ENCODE results near the gene TANGO2.

The TANGO2 gene, protein sequence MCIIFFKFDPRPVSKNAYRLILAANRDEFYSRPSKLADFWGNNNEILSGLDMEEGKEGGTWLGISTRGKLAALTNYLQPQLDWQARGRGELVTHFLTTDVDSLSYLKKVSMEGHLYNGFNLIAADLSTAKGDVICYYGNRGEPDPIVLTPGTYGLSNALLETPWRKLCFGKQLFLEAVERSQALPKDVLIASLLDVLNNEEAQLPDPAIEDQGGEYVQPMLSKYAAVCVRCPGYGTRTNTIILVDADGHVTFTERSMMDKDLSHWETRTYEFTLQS

DNA sequence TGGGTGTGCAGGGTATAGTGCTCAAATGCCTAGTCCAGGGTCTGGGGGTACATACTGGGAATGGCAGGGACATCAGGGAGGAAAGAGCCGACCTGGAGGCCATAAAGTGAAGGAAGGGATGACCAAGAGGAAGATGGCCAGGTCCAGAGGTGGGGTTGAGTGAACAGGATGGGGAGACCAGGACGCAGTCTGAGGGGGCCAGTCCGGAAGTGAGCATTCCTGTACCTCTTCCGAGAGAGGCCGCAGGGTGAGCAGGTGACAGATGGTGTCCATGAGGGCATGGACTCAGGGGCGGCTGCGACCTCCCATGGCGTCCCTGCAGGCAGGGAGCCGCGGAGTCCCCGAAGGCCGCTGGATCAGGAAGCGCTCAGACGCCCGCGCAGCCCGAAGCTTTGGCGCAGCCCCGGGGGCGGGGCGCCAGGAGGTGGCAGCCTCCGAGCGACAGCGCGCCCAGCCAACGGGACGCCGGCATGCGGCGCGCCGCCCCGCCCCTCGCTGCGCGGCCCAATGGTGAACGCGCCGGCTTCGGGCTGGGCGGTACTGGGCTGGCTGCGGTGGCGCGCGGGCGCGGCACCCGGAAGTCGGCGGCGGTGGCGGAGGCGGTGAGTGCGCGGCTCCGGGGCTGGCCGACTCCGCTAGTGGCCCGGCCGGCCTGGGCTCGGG lies at the start of gene TANGO2:
TANGO2 (plus strand) TSS at position 578 of the 663 bp plus-strand sequence. CDS start 15,689 bp downstream, outside the sequence.
- POLR2A ChIA-PET, result interaction anchor here (1.0 to 1.5 kb wide), 6 partner anchors 34 to 63 kb away, joined by 3 to 5 read pairs (median 4); no protein-coding TSS in a partner anchor
- TF ChIP-seq LEF1 (IDR thresholded peaks at IDR 0.05; ENCODE audit: borderline replicate concordance) (peak; percentile 62; the same call in 1 of the 2 replicates), ZNF384 (IDR thresholded peaks at IDR 0.05) (no peak)
- TF ChIP-seq, protein P1, sequence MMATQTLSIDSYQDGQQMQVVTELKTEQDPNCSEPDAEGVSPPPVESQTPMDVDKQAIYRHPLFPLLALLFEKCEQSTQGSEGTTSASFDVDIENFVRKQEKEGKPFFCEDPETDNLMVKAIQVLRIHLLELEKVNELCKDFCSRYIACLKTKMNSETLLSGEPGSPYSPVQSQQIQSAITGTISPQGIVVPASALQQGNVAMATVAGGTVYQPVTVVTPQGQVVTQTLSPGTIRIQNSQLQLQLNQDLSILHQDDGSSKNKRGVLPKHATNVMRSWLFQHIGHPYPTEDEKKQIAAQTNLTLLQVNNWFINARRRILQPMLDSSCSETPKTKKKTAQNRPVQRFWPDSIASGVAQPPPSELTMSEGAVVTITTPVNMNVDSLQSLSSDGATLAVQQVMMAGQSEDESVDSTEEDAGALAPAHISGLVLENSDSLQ (IDR thresholded peaks at IDR 0.05), result peak; percentile 97
- DNase-seq (ENCODE audit: extremely low spot score), result peak; percentile 100
- CTCF ChIA-PET, result no interaction called here

GRCh38 chr22:19971276-19972124 lies 49.4 kb upstream of the TANGO2 start:
- POLR2A ChIA-PET, result interaction anchor here (1.5 to 3.6 kb wide), 3 partner anchors 15 to 43 kb away, joined by 3 to 18 read pairs (median 6); no protein-coding TSS in a partner anchor
- CTCF ChIA-PET, result interaction anchor here (2.7 kb wide), 1 partner anchor 43 kb away, joined by 35 read pairs; no protein-coding TSS in a partner anchor
- TF ChIP-seq CTBP1 (IDR thresholded peaks at IDR 0.05; ENCODE audit: borderline replicate concordance) (no peak), ARNT (IDR thresholded peaks at IDR 0.05) (no peak), SP1 (IDR thresholded peaks at IDR 0.05) (no peak), FOXA1 (IDR thresholded peaks at IDR 0.05) (no peak)
- DNase-seq (ENCODE audit: extremely low spot score), result no peak

GRCh38 chr22:19972251-19972650 lies 48.7 kb upstream of the TANGO2 start:
- ChIA-PET POLR2A (interaction anchor here (1.5 to 3.6 kb wide), 2 partner anchors 39 to 42 kb away, joined by 6 to 18 read pairs; no protein-coding TSS in a partner anchor), CTCF (interaction anchor here (2.7 to 3.2 kb wide), 2 partner anchors 42 kb away, joined by 17 to 35 read pairs; no protein-coding TSS in a partner anchor)
- no peak for DNase-seq (ENCODE audit: extremely low spot score)
- no peak for TF ChIP-seq HDGF (IDR thresholded peaks at IDR 0.05; ENCODE audit: borderline replicate concordance)
- TF ChIP-seq NFRKB (IDR thresholded peaks at IDR 0.05), result no peak
- no peak for TF ChIP-seq L3MBTL2 (conservative IDR thresholded peaks at IDR 0.05)
- TF ChIP-seq CTBP1 (IDR thresholded peaks at IDR 0.05; ENCODE audit: borderline replicate concordance), result no peak
- TF ChIP-seq SP1 (IDR thresholded peaks at IDR 0.05), result no peak
- TF ChIP-seq, protein P1 (IDR thresholded peaks at IDR 0.05), result no peak
- no peak for TF ChIP-seq ARNT (IDR thresholded peaks at IDR 0.05)
- TF ChIP-seq BHLHE40 (IDR thresholded peaks at IDR 0.05; ENCODE audit: borderline replicate concordance), result no peak
- TF ChIP-seq ZNF384 (IDR thresholded peaks at IDR 0.05), result no peak

- no peak for TF ChIP-seq BHLHE40 (IDR thresholded peaks at IDR 0.05; ENCODE audit: borderline replicate concordance)
- TF ChIP-seq, protein P1 (IDR thresholded peaks at IDR 0.05), result no peak
- TF ChIP-seq L3MBTL2 (conservative IDR thresholded peaks at IDR 0.05), result no peak
- no peak for TF ChIP-seq SUZ12 (IDR thresholded peaks at IDR 0.05)
- ChIA-PET CTCF (interaction anchor here (3.2 kb wide), 1 partner anchor 41 kb away, joined by 17 read pairs; no protein-coding TSS in a partner anchor), POLR2A (interaction anchor here (3.6 kb wide), 1 partner anchor 41 kb away, joined by 18 read pairs; no protein-coding TSS in a partner anchor)
- DNase-seq (ENCODE audit: extremely low spot score), result no peak
Observed at GRCh38 chr22:19972652-19973550, 48.0 kb upstream of the TANGO2 start.

- ChIA-PET CTCF (interaction anchor here (3.2 kb wide), 1 partner anchor 40 kb away, joined by 17 read pairs; no protein-coding TSS in a partner anchor), POLR2A (interaction anchor here (1.1 to 2.4 kb wide), 3 partner anchors 11 to 47 kb away, joined by 3 to 25 read pairs (median 4); partner anchors contain the start of gene TANGO2)
- no peak for DNase-seq (ENCODE audit: extremely low spot score)
- TF ChIP-seq L3MBTL2 (conservative IDR thresholded peaks at IDR 0.05) (no peak), FOXA1 (IDR thresholded peaks at IDR 0.05) (no peak)
Observed at GRCh38 chr22:19973551-19974267, 47.2 kb upstream of the TANGO2 start.
